ENCODE measurements around the gene HNF4A.

DNA sequence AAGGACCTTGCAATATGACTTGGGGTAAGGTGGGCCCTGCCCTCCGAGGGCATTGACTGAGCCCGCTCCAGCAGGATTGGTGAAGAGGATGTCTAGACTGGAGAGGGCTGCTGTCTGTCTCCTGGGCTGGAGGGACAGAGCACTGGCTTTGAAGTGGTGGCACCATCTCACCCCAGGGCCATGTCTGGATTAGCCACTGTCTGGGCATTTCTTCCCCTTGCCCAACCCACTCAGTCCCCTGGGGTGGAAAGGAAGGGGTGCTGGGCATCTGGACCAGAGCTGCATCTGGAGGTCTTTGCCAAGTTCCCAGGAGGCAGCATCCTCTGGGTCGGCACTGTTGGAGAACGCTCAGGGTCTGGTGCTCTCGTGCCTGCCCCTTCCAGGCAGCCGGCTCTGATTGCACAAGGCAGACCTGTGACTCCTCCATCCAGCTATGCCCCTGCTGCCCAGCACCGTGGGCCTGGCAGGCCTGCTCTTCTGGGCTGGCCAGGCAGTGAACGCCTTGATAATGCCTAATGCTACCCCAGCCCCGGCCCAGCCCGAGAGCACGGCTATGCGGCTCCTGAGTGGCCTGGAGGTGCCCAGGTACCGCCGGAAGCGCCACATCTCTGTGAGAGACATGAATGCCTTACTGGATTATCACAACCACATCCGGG is 18.6 kb upstream of the HNF4A start, which contains the start of gene R3HDML:
- TF ChIP-seq TAF1 (IDR thresholded peaks at IDR 0.05; ENCODE audit: borderline replicate concordance, low read depth, low read length) (no peak), RFX5 (IDR thresholded peaks at IDR 0.05; ENCODE audit: low read length) (no peak), FOXM1 (IDR thresholded peaks at IDR 0.05; ENCODE audit: low read depth) (no peak)
- TF ChIP-seq, protein P1, sequence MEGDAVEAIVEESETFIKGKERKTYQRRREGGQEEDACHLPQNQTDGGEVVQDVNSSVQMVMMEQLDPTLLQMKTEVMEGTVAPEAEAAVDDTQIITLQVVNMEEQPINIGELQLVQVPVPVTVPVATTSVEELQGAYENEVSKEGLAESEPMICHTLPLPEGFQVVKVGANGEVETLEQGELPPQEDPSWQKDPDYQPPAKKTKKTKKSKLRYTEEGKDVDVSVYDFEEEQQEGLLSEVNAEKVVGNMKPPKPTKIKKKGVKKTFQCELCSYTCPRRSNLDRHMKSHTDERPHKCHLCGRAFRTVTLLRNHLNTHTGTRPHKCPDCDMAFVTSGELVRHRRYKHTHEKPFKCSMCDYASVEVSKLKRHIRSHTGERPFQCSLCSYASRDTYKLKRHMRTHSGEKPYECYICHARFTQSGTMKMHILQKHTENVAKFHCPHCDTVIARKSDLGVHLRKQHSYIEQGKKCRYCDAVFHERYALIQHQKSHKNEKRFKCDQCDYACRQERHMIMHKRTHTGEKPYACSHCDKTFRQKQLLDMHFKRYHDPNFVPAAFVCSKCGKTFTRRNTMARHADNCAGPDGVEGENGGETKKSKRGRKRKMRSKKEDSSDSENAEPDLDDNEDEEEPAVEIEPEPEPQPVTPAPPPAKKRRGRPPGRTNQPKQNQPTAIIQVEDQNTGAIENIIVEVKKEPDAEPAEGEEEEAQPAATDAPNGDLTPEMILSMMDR (IDR thresholded peaks at IDR 0.05): no peak
